GM18498 (cell line): Measurements from ENCODE around the gene IL18RAP.

Experiments used
- ATAC-seq: cut with Tn5 transposase; IDR thresholded peaks from one replicate; pipeline ENCODE4 v1.9.1; 2021; ENCODE audit warnings: mild to moderate bottlenecking, moderate library complexity; ENCODE audit not compliant: unreplicated experiment

The IL18RAP gene

GRCh38 chr2:102421890-102422759, 835 bp upstream of the IL18RAP start:
- no peak for ATAC-seq

GRCh38 chr2:102423368-102423767, 408 bp downstream of the IL18RAP start:
- ATAC-seq, result no peak

GRCh38 chr2:102424754-102425153, 1.8 kb downstream of the IL18RAP start:
- peak; percentile 92 for ATAC-seq

- no peak for ATAC-seq
Measured at GRCh38 chr2:102425441-102426132, 2.6 kb downstream of the IL18RAP start.

- no peak for ATAC-seq
Measured at GRCh38 chr2:102427249-102427648, 4.3 kb downstream of the IL18RAP start.

- ATAC-seq, result no peak
Measured at GRCh38 chr2:102428573-102428972, 5.6 kb downstream of the IL18RAP start.

GRCh38 chr2:102432386-102432785, 9.4 kb downstream of the IL18RAP start:
- ATAC-seq, result no peak

- ATAC-seq, result no peak
Measured at GRCh38 chr2:102433973-102434654, 11.2 kb downstream of the IL18RAP start.

GRCh38 chr2:102434655-102435381, 11.9 kb downstream of the IL18RAP start:
- peak; percentile 68 for ATAC-seq

GRCh38 chr2:102435741-102436140, 12.8 kb downstream of the IL18RAP start:
- no peak for ATAC-seq

GRCh38 chr2:102436323-102436722, 13.4 kb downstream of the IL18RAP start:
- ATAC-seq, result no peak

- ATAC-seq, result no peak
Measured at GRCh38 chr2:102437122-102437521, 14.2 kb downstream of the IL18RAP start.

- no peak for ATAC-seq
Measured at GRCh38 chr2:102438111-102438510, 15.2 kb downstream of the IL18RAP start.

- no peak for ATAC-seq
Measured at GRCh38 chr2:102438578-102438977, 15.6 kb downstream of the IL18RAP start.

- no peak for ATAC-seq
Measured at GRCh38 chr2:102439065-102439695, 16.2 kb downstream of the IL18RAP start.

- ATAC-seq, result no peak
Measured at GRCh38 chr2:102442967-102443828, 20.2 kb downstream of the IL18RAP start.

- ATAC-seq, result no peak
Measured at GRCh38 chr2:102444233-102444632, 21.3 kb downstream of the IL18RAP start.

GRCh38 chr2:102446936-102447335, 24.0 kb downstream of the IL18RAP start:
- no peak for ATAC-seq

GRCh38 chr2:102449370-102449974, 26.5 kb downstream of the IL18RAP start:
- ATAC-seq, result peak; percentile 47
